Stimulated activated CD8-positive, alpha-beta memory T cell treated with anti-CD3 and anti-CD28 coated beads, Interleukin-15, amount 100 ng/mL, for 4 hours (primary cell): ENCODE data around the gene EPN2.

Experiments used
- DNase-seq, 2 donors: peaks; one replicate each; pipeline ENCODE4 v3.0.0-alpha.2; 2020; ENCODE audit warnings: low read depth in 2 of 2

EPN2 gene

DNA sequence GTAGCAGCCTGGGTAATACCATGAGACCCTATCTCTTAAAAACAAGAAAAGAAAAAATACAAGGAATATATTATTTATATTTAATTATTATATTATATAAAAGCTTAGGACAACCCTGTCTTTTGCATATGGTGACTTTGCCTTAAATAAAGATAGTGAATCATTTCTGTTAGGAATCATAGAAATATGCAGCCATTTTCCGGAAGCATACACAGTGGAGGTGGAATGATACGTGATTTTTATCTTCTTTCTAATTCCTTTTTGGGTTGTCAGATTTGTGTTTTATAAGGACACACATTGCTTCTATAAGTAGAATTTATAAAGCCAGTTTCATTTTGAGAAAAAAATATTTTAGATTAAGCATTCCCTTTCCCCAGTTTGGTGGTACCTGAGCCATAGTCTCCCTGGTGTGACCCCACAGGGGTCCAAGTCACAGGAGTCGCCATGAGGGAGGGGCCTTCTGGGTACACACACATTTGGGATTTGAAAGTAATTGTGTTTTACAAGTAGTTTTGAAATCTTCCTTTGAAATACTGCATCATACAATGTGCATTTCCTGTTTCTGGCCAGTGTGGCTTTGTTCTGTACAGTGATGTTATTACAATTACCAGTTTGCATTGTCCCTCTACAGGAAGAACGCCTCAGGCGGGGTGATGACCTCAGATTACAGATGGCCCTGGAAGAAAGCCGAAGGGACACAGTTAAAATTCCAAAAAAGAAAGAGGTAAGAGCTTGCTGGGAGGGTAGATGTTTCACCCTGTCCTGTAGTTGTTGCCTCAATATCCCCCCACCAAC lies 74.5 kb downstream of the EPN2 start:
- no peak for DNase-seq

- DNase-seq: no peak
These were observed 75.2 kb downstream of the EPN2 start for GRCh38 chr17:19312406-19312805.

DNA sequence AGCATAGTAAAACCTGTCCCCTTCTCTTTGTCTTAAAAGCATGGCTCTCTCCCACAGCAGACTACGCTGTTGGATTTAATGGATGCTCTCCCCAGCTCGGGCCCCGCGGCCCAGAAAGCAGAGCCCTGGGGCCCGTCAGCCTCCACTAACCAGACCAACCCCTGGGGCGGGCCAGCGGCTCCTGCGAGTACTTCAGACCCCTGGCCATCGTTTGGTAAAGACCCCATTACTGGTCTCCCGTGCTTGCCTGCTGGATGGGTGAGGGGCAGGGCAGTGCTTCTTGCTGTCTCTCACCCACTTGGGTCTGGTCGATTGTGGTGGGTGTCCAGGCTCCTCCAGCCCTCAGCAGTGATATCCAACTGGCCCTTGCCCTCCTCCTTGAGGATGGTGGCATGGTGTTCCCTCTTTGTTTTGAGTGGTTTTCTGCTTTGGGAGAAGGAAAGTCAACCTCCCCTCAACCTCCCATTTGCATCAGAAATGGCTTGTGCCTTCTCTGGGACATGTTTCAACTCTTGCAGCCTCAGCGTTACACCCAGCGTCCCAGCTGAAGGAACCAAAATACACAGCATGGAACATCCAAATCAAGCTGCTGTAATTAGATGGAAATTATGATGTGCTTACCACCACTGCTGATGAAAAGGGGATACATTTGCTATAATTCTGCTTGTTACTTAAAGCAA lies 76.0 kb downstream of the EPN2 start:
- DNase-seq: no peak

DNA sequence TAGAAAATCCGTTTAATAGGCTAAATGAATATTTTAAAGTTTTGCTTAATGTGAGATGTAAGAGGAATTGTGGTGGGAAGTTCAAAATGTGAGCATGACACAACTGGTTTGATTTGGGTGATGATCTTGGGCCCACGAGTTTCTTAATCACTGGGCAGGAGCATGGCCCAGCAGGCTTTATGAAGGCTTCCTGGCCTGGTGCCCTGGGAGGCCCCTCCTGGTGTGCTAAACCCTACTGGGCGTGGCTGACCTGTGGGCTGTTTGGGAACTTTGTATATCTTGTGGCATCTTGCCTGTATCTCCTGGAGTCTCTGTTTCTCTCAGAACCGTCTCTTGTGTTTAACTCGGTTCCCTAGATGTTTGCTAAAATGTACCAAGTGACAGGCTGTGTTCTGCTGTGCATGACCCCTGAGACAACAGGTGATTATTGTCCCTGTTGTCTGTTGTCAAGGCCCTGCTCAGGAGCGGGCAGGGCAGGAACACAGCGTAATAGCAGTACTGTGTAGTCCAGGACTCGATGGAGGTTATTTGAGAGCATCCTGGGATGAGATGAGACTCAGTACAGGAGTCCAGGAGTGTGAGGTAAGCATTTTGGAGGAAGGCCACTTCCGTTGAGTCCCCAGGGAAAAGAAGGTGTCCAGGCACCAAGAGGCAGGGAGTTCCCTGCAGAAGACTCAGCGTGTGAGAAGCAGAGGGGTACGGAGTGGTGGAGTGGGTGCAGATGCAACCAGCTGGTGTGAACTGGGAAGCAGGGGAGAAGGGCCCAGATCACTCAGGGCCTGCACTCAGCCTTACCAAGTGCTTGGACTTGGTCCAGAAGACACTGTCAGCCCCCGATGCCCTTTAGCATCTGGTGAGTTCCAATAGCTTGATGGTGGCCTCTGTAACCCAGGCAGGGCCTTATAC lies 76.8 kb downstream of the EPN2 start:
- no peak for DNase-seq

- DNase-seq: no peak
These were observed 77.9 kb downstream of the EPN2 start for GRCh38 chr17:19315104-19315503.

GRCh38 chr17:19316761-19317358 lies 79.7 kb downstream of the EPN2 start:
- no peak for DNase-seq

- no peak for DNase-seq
These were observed 80.4 kb downstream of the EPN2 start for GRCh38 chr17:19317359-19318095.

DNA sequence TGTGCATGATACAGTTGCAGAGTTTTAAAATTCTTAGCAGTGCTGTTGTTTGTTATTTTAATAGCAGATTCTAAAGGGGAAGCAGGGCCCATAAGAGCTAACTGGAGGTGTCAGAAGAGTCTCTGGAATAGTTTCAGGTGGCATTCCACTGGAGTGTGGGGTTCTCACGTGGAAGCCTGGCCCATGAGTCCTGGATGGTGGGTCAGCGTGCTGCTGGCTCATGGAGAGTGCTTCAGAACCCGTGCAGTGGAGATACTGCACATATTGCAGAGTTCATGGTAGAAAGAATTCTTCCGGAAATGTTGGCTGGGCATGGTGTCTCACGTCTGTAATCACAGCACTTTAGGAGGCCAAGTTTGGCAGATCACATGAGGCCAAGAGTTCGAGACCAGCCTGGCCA lies 81.4 kb downstream of the EPN2 start:
- no peak for DNase-seq

GRCh38 chr17:19319771-19320505 lies 82.8 kb downstream of the EPN2 start:
- DNase-seq: no peak

GRCh38 chr17:19320876-19321275 lies 83.7 kb downstream of the EPN2 start:
- DNase-seq: no peak

DNA sequence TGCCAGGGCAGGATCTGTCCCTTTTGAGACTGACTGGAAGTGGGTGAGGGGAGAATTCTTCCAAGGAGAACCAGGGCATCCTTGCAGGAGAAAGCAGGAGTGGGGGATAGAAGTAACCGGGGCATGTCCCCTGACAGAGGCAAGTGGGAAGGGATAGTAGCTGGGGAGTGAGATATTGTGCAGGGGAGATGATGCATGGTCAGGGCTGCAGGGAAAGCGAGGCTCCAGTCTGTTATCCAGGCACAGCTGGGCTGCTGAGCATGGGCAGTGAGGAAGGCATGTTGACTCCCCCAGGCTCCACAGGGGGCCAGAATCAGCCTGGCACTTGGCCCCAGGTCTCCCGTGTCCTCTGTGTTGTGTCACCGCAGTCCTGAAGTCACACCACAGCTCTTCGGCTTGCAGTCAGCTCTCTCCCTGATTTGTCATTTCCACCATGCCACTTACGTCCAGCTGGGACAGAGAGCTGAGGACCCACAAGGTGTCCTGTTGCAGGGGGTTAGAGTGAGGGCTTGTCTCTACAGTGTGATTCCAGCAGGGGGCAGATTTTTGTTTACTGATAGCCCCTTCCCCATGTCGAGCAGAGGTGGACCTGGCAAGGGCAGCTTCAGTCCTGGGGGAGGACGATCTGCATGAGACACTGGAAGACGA lies 84.4 kb downstream of the EPN2 start:
- no peak for DNase-seq

- DNase-seq: no peak
These were observed 85.0 kb downstream of the EPN2 start for GRCh38 chr17:19322129-19322505.

GRCh38 chr17:19322861-19323260 lies 85.7 kb downstream of the EPN2 start:
- DNase-seq: no peak

DNA sequence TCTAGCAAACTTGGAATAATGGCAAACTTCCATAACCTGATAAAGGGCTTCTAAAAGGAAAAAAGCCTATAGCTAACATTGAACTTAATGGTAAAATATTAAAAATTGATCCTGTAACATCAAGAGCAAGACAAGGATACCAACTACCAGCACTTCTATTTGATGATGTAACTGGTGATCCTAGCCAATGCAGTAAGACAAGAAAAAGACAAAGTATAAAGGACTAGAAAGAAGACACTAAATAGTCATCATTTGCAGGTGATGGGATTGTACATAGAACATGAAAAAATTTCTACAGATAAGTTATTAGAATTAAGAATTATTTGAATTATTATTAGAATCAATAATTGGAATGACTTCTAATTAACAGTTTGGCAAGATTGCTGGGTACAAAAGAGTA lies 88.4 kb downstream of the EPN2 start:
- no peak for DNase-seq

DNA sequence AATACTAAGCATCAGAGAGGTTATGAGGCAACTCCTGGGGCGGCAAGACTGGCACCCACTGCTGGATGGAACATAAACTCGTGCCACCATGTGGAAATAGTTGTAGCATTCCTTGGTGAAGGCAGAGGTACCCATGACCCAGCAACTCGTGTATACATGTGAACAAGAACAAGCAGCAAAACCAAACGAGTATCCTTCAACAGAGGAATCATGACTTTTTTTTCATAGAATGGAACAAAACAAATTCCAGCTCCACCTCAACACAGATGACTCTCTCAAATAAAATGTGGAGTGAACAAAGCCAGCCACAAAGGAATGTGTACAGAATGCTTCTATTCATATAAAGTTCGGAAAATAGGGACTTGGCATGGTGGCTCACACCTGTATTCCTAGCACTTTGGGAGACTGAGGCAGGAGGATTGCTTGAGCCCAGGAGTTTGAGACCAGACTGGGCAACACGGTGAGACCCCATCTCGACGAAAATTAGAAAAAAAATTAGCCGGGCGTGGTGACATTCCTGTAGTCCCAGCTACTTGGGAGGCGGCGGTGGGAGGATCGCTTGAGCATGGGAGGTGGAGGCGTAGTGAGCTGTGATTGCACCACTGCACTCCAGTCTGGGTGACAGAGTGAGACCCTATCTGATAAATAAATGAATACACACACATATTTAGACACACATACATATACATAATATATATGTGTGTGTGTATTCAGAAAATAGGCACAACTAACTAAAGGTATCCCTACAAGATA lies 90.0 kb downstream of the EPN2 start:
- no peak for DNase-seq

DNA sequence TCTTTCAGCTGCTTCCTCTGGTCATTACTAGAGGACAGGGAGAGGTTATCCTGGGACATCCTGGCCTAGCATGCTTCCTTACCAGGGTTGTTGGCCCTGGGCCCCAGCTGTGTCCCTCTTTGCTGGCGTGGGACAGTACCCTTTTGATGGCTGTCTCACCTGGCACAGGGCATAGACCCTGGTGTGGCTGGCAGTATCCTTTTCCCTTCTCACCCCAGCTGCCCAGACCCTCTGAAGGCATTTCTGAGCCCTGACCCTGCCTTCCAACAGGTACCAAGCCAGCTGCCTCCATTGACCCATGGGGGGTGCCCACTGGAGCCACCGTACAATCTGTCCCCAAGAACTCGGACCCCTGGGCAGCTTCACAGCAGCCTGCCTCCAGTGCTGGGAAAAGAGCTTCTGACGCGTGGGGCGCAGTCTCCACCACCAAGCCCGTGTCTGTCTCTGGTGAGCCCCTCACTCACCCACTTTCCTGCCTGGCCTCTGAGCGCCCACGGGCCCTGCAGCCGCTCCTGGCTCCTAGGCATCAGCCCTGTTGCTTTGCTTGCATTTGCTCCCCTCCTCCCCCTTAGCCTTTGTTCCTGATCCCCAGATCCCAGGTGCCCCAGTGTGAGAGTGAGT lies 91.4 kb downstream of the EPN2 start:
- DNase-seq: no peak

- no peak for DNase-seq
These were observed 92.0 kb downstream of the EPN2 start for GRCh38 chr17:19329136-19329535.

DNA sequence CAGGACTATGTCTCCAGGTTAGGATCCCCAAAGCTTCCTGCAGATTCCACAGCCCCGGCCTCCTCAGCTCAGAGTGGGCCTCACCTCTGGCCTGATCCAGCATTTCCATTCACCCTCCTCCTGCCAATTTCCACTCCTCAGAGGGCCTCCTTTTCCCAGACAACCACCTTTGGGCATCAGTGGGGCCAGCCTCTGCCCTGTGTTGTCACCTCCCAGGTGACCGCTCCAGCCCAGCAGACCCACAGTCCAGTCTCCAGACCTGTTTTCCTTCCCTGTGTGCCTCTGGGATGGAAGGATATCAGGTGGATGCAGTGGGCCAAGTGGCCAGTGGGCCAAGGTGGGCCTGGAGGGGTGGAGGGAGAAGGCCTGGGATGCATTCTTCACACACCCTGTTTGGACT lies 92.7 kb downstream of the EPN2 start:
- no peak for DNase-seq

DNA sequence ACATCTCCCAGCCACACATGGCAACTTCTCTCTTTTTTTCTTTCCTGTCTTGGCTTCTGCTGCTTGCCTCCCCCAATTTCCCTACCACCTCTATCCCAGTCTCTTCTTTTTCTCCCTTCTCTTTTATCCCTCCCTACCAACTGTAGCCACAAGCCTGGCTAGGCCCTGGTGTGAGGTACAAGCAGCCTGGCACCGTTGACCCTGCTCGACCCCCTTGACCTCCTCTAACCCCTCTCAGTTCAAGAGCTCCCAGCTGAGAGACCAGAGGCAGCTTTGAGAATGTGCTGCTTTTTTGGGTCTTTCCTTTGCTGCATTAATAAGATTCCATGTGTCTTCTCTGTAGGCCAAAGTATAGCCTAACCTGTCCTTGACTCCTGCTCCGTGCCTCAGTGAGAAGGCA lies 93.1 kb downstream of the EPN2 start:
- no peak for DNase-seq
